OCI-LY7 (cell line): ENCODE data around the gene ZNF341.

ENCODE experiments used
- CTCF ChIP-seq: fragments of 200-600 bp; sonication (generic); conservative IDR thresholded peaks from 2 replicates; pipeline ENCODE4 v1.5.1; 2014; ENCODE audit warnings: mild to moderate bottlenecking, antibody characterized with exemption, low read length, moderate library complexity, mixed read lengths
- EZH2phosphoT487 ChIP-seq: fragments of 200-600 bp; sonication (generic); IDR thresholded peaks from 2 replicates; pipeline ENCODE4 v1.6.1; 2018; ENCODE audit warnings: low read depth, borderline replicate concordance, mild to moderate bottlenecking, mixed run types, antibody characterized with exemption, low read length, moderate library complexity, mixed read lengths

- TF ChIP-seq CTCF (no peak), EZH2phosphoT487 (no peak)
Measured at GRCh38 chr20:33736962-33737361, 5.2 kb downstream of the ZNF341 start.
